Endothelial cell of umbilical vein (primary cell): ENCODE measurements around the gene SNRPD2. TPM values are rescaled to one million over a fixed set of nuclear protein-coding genes. Genes with fewer than 3 reads are reported as not detected.
"Not testable (repeated sequence)": the region's sequence is repeated elsewhere in the genome, so short reads cannot be mapped to it uniquely, and the experiment has no call there.

Experiments used
- BruUV-seq: library from RNA; stranded (reverse); fragments of 400-500 nt; replicated peaks from 2 replicates; lab custom pipeline; 2021; lab: Mats Ljungman, UMichigan
- CTCF ChIA-PET: fragments of 300-600, 350-600 bp; sonication (Branson Sonifier 250); formaldehyde crosslinking; loops from one replicate; lab custom pipeline; 2021; ENCODE audit warnings: antibody characterized with exemption, inconsistent platforms; lab: Charles Lee
- POLR2A ChIA-PET: fragments of 300-600, 350-600 bp; sonication (Branson Sonifier 250); formaldehyde crosslinking; loops from one replicate; lab custom pipeline; 2021; ENCODE audit warnings: antibody characterized with exemption, inconsistent platforms; lab: Charles Lee
- DNase-seq: peaks from one replicate; pipeline ENCODE4 v3.0.0-alpha.2; 2011; ENCODE audit warnings: low read depth, low spot score
- FAIRE-seq: peaks from 2 replicates; lab custom pipeline; 2011; peaks lifted over from hg19 to GRCh38; lab: Jason Lieb, UNC
- H2AFZ ChIP-seq: 2 replicates; pipeline ENCODE4 v1.6.0; 2012; ENCODE audit warnings: low read depth, low read length, control low read depth, inconsistent platforms
- H3K27ac ChIP-seq: 2 replicates; pipeline ENCODE4 v1.5.1; 2011; ENCODE audit warnings: low read depth, mild to moderate bottlenecking, control low read depth, low read length, moderate library complexity; ENCODE audit not compliant: insufficient read depth
- H3K27me3 ChIP-seq, 2 experiments: 2 replicates each; pipeline versions ENCODE4 v1.6.0 to v1.6.1; 2011; ENCODE audit warnings: low read length in 2 of 2, mixed read lengths in 1 of 2; ENCODE audit not compliant: control insufficient read depth in 2 of 2, insufficient read depth in 2 of 2
- H3K36me3 ChIP-seq, 2 experiments: 2 replicates in 1 of 2; 3 replicates in 1 of 2; pipeline ENCODE4 v1.5.1; 2011; ENCODE audit warnings: low read length in 2 of 2, mild to moderate bottlenecking in 1 of 2, moderate library complexity in 1 of 2; ENCODE audit not compliant: control insufficient read depth in 2 of 2, insufficient read depth in 2 of 2; ENCODE audit errors: extremely low read depth in 1 of 2
- H3K4me1 ChIP-seq: 3 replicates; pipeline ENCODE4 v1.5.1; 2011; ENCODE audit warnings: mild to moderate bottlenecking, low read length; ENCODE audit not compliant: control insufficient read depth, insufficient read depth; ENCODE audit errors: extremely low read depth
- H3K4me2 ChIP-seq: 2 replicates; pipeline ENCODE4 v1.6.1; 2011; ENCODE audit warnings: low read length, control low read depth, mixed read lengths; ENCODE audit not compliant: insufficient read depth
- H3K4me3 ChIP-seq, 3 experiments: fragments of 200-600 bp in 1 of 3; sonication (generic), shearing (Covaris generic) in 1 of 3; replicated peaks in 1 of 3; 2 replicates each; pipeline ENCODE4 v1.5.1; 2011 to 2016; ENCODE audit warnings: control low read depth in 3 of 3, low read length in 3 of 3, mild to moderate bottlenecking in 2 of 3, inconsistent platforms in 1 of 3, low read depth in 1 of 3, moderate library complexity in 1 of 3; ENCODE audit not compliant: insufficient read depth in 1 of 3
- H3K79me2 ChIP-seq: 2 replicates; pipeline ENCODE4 v1.6.0; 2012; ENCODE audit warnings: low read length, inconsistent platforms; ENCODE audit not compliant: control insufficient read depth, insufficient read depth
- H3K9ac ChIP-seq: replicated peaks from 2 replicates; pipeline ENCODE3; 2011; ENCODE audit warnings: low read length, control low read depth; ENCODE audit not compliant: insufficient read depth; ENCODE audit errors: extremely low read depth
- H3K9me1 ChIP-seq: replicated peaks from 3 replicates; pipeline ENCODE4 v1.6.0; 2011; ENCODE audit warnings: mild to moderate bottlenecking, low read length; ENCODE audit not compliant: control insufficient read depth, insufficient read depth; ENCODE audit errors: extremely low read depth
- H3K9me3 ChIP-seq: replicated peaks from 2 replicates; pipeline ENCODE4 v1.5.1; 2012; ENCODE audit warnings: low read length, inconsistent platforms; ENCODE audit not compliant: control insufficient read depth, insufficient read depth
- H4K20me1 ChIP-seq: replicated peaks from 2 replicates; pipeline ENCODE3; 2011; ENCODE audit warnings: mild to moderate bottlenecking, low read length; ENCODE audit not compliant: control insufficient read depth, insufficient read depth; ENCODE audit errors: extremely low read depth
- EZH2 ChIP-seq: IDR thresholded peaks from 2 replicates; pipeline ENCODE4 v1.6.1; 2012; ENCODE audit warnings: borderline replicate concordance, low read depth, mild to moderate bottlenecking, moderate library complexity, low read length, inconsistent platforms; ENCODE audit not compliant: severe bottlenecking
- FOS ChIP-seq: IDR thresholded peaks from 2 replicates; pipeline ENCODE4 v1.6.1; 2011; ENCODE audit warnings: mild to moderate bottlenecking, low read length, moderate library complexity, borderline replicate concordance; ENCODE audit not compliant: insufficient read depth
- GATA2 ChIP-seq: IDR thresholded peaks from 2 replicates; pipeline ENCODE4 v1.7.0; 2011; ENCODE audit warnings: low read depth, mild to moderate bottlenecking, moderate library complexity, mixed read lengths, low read length; ENCODE audit not compliant: insufficient read length, insufficient read depth
- JUN ChIP-seq: IDR thresholded peaks from 2 replicates; pipeline ENCODE4 v1.6.1; 2011; ENCODE audit warnings: borderline replicate concordance, low read depth; ENCODE audit not compliant: insufficient read length, insufficient read depth
- MAX ChIP-seq: IDR thresholded peaks from 2 replicates; pipeline ENCODE4 v1.6.1; 2011; ENCODE audit not compliant: insufficient read depth, insufficient read length
- MYC ChIP-seq: IDR thresholded peaks from one replicate; pipeline ENCODE4 v1.6.1; 2011; ENCODE audit warnings: mild to moderate bottlenecking, low read depth, low read length
- POLR2A ChIP-seq: IDR thresholded peaks from 2 replicates; pipeline ENCODE4 v1.6.1; 2012; ENCODE audit warnings: low read depth, mild to moderate bottlenecking, control low read depth, low read length
- POLR2AphosphoS5 ChIP-seq: IDR thresholded peaks from 2 replicates; pipeline ENCODE4 v1.6.1; 2012; ENCODE audit warnings: low read depth, mild to moderate bottlenecking, control low read depth, low read length, moderate library complexity; ENCODE audit not compliant: insufficient read depth
- dilution Hi-C: fragments of 300-500 bp; cut with MboI; formaldehyde crosslinking; loops from one replicate; pipeline ENCODE4 v1.15.0; 2019; ENCODE audit warnings: low sequenced_read_pairs; ENCODE audit not compliant: extremely low pct_ligation_motif_present
- intact Hi-C: fragments of 100-400 bp; cut with micrococcal nuclease; formaldehyde crosslinking; loops from one replicate; pipeline ENCODE4 v1.10.0; 2022
- polyA plus RNA-seq, 4 experiments: library from polyadenylated mRNA; depleted of rRNA in 3 of 4; stranded (reverse) in 3 of 4; unstranded in 1 of 4; fragments of >200 nt; gene quantifications; 2 replicates each; pipeline versions ENCODE4 v1.2.1 to v1.2.3, GENCODE V29; 2011 to 2012; ENCODE audit warnings: missing spikeins in 1 of 4
- total RNA-seq: library from RNA; stranded (reverse); gene quantifications from 2 replicates; pipeline ENCODE4 v1.2.3, GENCODE V29; 2021
- TF ChIP-seq, protein P1 (sequence below), 2 donors: IDR thresholded peaks; 1 replicate in 1 of 2; 2 replicates in 1 of 2; pipeline ENCODE4 v1.5.1; 2011; ENCODE audit warnings: low read length in 2 of 2, mild to moderate bottlenecking in 2 of 2, moderate library complexity in 2 of 2, control low read depth in 1 of 2, inconsistent platforms in 1 of 2, low read depth in 1 of 2; ENCODE audit not compliant: insufficient read depth in 1 of 2; ENCODE audit errors: extremely low read depth in 1 of 2

The SNRPD2 gene
- total and polyA plus RNA-seq, 2 donors (not counting 3 experiments of a cell fraction or from before 2014, with no cell fraction given) = 512 to 519 TPM

DNA sequence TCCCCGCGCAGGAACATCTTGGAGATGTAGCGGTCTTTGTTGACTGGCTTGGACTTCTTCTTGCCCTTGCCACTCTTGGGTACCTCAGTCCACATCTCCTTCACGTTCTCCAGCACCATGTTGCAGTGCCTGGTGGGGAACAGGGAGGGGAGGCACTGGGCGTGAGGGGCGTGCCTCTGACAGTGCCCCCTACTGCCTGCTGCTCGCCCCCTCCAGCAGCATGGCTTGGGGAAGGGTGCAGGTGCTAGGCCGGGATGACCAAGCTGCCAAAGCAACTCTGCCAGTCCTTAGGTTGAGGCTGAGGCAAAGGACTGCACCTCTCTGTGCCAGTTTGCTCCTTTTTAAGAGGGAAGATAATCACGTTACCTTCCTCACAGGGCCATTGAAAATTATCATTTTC is 4.2 kb downstream of the SNRPD2 start:
- ChIA-PET CTCF (no interaction called here), POLR2A (no interaction called here)
- H3K9me3 ChIP-seq = no peaks in the 10 kb centered on the region
- H3K4me2 ChIP-seq = no peak overlapping the region
- H2AFZ ChIP-seq = no peak overlapping the region
- no peak overlapping the region for H3K4me3 ChIP-seq
- peaks cover 4 to 26% of the 10 kb centered on the region in 2 experiments for H3K36me3 ChIP-seq
- BruUV-seq = no TSS peak
- intact Hi-C loops = no loop called here
- H3K9me1 ChIP-seq = no peaks in the 10 kb centered on the region
- no peaks in the 10 kb centered on the region for H4K20me1 ChIP-seq
- dilution Hi-C loops = no loop called here
- no peak overlapping the region for H3K27ac ChIP-seq
- no peaks in the 10 kb centered on the region for H3K27me3 ChIP-seq
- FAIRE-seq (no peak), DNase-seq (no peak)
- TF ChIP-seq, protein P1, sequence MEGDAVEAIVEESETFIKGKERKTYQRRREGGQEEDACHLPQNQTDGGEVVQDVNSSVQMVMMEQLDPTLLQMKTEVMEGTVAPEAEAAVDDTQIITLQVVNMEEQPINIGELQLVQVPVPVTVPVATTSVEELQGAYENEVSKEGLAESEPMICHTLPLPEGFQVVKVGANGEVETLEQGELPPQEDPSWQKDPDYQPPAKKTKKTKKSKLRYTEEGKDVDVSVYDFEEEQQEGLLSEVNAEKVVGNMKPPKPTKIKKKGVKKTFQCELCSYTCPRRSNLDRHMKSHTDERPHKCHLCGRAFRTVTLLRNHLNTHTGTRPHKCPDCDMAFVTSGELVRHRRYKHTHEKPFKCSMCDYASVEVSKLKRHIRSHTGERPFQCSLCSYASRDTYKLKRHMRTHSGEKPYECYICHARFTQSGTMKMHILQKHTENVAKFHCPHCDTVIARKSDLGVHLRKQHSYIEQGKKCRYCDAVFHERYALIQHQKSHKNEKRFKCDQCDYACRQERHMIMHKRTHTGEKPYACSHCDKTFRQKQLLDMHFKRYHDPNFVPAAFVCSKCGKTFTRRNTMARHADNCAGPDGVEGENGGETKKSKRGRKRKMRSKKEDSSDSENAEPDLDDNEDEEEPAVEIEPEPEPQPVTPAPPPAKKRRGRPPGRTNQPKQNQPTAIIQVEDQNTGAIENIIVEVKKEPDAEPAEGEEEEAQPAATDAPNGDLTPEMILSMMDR (IDR thresholded peaks at IDR 0.05; ENCODE audit: extremely low read depth in 1 of 2, insufficient read depth in 1 of 2, low read depth in 1 of 2, low read length in 2 of 2) = no peak
- no peak for TF ChIP-seq JUN
- TF ChIP-seq EZH2 = no peak
- no peak for TF ChIP-seq MYC
- no peak for TF ChIP-seq POLR2AphosphoS5
- no peak for TF ChIP-seq MAX
- no peak for TF ChIP-seq POLR2A
- TF ChIP-seq GATA2 = no peak
- no peak for TF ChIP-seq FOS
- H3K4me1 ChIP-seq = peaks cover 5% of the 10 kb centered on the region
- H3K79me2 ChIP-seq = peaks cover 22% of the 10 kb centered on the region
- H3K9ac ChIP-seq = no peak overlapping the region

GRCh38 chr19:45685045-45685444 is 6.7 kb downstream of the SNRPD2 start:
- H3K9me1 ChIP-seq, DNase-seq, FAIRE-seq, intact Hi-C loops, H3K4me3 ChIP-seq, H3K9me3 ChIP-seq, H3K4me2 ChIP-seq, H3K27ac ChIP-seq, BruUV-seq, H4K20me1 ChIP-seq, H3K27me3 ChIP-seq, POLR2A ChIA-PET, H3K4me1 ChIP-seq, H2AFZ ChIP-seq, H3K79me2 ChIP-seq, dilution Hi-C loops, H3K9ac ChIP-seq: not testable (repeated sequence)
- peaks cover 4 to 26% of the 10 kb centered on the region in 2 experiments for H3K36me3 ChIP-seq
- CTCF ChIA-PET = interaction anchor here (0.9 kb wide), 1 partner anchor 8 kb away, joined by 4 read pairs; no protein-coding TSS in a partner anchor
